ENCODE results near the gene SBK3.
A peak's percentile ranks its signal among the peaks of the same experiment; 100 is the strongest.

GRCh38 chr19:55516878-55517620 is 28.3 kb downstream of the SBK3 start:
- peak; percentile 49 for TF ChIP-seq CTCF (IDR thresholded peaks at IDR 0.05; ENCODE audit: low read depth, low read length)
- peak; percentile 50 for TF ChIP-seq MAX (IDR thresholded peaks at IDR 0.05; ENCODE audit: low read depth, low read length)
- no peak for TF ChIP-seq POLR2A (IDR thresholded peaks at IDR 0.05; ENCODE audit: extremely low read depth, insufficient read length)
